ENCODE data around the gene PCP4L1. TPM values are rescaled to one million over a fixed set of nuclear protein-coding genes. Genes with fewer than 3 reads are reported as not detected.

Gene PCP4L1
- total RNA-seq, 1 donor from 2014 or later = 29.3 TPM

GRCh38 chr1:161273402-161273801, 14.9 kb downstream of the PCP4L1 start:
- no peak for ATAC-seq

- no peak for ATAC-seq
These were observed 16.3 kb downstream of the PCP4L1 start for GRCh38 chr1:161274874-161275273.

DNA sequence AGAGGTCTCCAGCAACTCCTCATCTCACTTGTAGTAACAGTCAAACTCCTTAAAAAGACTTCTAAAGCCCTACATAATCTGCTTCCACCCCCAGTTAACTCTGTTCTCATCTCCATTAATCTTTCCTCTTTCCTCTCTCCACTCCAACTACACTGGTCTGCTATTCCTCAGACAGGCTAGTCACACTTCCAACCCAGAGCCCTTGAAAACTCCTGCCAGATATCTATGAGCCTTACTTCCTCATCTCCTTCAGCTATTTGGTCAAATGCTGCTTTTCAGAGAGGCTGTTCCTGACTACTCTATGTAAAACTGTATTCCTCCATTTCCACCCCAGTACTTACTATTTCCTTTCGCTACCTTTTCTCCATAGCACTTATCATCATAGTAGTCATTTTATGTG, 24.4 kb downstream of the PCP4L1 start:
- ATAC-seq = no peak

DNA sequence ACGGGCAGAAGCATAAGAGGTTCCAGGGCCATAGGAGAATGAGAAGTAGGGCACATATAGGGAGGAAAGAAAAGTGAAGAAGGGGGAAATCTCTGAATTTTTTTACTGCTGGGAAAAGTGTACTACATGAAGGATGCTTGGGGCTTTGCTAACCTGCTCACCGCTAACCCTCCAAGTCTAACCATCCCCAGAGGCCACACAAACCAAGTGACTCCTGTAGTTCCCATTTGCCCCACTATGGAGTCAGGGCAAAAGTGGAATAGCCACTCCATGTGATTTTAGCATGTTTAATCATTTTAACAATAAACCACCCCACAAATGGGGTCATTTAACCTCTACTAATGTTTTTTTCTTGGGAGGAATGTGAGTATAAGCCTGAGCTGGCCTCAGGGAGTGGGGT, 26.6 kb downstream of the PCP4L1 start:
- no peak for ATAC-seq

- ATAC-seq = no peak
These were observed 27.0 kb downstream of the PCP4L1 start for GRCh38 chr1:161285521-161285920.

DNA sequence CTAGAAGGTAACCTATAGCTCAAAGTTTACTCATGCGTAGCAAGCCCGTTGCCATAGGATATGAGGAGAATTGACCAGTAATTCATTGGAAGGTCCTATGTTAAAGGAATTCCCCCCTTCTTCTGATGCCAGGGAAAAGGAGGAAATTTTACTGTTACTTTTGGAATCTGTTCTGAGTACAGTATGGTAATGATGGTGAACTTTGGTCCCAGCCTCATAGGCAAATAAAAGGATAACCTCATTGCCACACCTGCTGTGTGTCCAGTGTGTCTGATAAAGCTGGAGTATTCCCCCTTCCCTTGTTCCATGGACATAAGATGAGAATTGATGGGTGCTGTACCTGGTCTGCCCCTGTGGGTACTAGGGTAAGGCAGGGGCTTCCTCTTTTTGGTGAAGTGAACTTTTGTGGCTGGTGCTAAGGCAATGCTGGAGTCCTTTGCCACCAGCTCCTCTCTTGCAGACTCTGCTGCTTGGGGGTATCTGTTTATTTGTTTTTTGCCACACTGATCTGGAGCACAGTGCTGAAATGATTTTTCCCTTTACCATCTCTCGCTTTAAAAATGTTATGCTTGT, 29.0 kb downstream of the PCP4L1 start:
- no peak for ATAC-seq

- ATAC-seq = no peak
These were observed 32.2 kb downstream of the PCP4L1 start for GRCh38 chr1:161290779-161291178.

DNA sequence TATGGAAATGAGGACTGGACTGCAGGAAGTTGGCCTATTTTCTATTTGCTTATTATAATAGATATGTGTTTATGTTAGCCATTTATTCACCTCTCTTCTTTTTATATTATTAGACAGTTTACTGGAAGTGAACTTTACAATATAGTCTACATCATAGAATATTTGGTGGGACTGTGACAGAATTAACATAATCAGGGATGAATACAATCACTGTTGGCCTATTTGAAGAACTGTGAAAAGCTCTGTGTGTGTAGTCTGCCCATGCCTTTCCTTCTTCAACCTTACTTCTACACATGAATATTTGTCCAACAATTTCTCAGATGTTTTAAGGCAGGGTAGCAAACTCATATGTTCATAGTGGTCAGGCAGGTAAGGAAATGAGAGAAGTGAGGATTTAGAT, 38.9 kb downstream of the PCP4L1 start:
- ATAC-seq = no peak

DNA sequence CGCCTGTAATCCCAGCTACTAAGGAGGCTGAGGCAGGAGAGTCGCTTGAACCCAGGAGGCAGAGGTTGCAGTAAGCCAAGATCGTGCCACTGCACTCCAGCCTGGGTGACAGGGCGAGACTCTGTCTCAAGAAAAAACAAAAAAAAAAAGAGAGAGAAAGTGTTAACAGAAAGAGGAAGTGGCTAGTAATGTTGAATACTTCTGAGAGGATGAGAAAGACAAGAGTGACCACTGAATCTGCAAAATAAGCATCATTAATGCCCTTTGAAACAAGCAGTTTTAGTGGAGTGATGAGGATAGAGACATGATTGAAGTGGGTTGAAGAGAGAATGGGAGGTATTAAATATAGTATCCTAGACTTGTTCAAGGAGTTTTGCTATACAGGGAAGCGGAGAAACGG, 39.6 kb downstream of the PCP4L1 start:
- no peak for ATAC-seq

DNA sequence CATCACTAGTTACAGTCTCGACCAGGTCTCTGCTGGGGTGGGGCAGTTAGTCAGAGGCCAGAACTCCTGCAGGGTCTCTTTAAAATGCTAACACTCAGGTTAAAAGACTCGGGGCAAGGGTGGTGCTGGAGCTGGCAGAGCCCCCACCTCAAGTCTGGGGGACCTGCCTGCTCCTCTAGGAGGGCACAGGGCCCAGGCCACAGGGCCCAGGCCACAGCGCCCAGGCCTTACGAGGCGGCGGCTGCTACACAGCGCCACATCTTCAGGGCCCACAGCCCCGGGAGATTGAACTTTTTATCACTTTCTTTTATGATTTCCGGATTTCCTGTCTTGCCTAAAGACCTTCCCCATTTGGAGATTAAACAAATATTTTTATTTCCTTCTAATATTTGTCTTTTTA, 40.8 kb downstream of the PCP4L1 start:
- no peak for ATAC-seq

GRCh38 chr1:161300478-161300877, 41.9 kb downstream of the PCP4L1 start:
- no peak for ATAC-seq

DNA sequence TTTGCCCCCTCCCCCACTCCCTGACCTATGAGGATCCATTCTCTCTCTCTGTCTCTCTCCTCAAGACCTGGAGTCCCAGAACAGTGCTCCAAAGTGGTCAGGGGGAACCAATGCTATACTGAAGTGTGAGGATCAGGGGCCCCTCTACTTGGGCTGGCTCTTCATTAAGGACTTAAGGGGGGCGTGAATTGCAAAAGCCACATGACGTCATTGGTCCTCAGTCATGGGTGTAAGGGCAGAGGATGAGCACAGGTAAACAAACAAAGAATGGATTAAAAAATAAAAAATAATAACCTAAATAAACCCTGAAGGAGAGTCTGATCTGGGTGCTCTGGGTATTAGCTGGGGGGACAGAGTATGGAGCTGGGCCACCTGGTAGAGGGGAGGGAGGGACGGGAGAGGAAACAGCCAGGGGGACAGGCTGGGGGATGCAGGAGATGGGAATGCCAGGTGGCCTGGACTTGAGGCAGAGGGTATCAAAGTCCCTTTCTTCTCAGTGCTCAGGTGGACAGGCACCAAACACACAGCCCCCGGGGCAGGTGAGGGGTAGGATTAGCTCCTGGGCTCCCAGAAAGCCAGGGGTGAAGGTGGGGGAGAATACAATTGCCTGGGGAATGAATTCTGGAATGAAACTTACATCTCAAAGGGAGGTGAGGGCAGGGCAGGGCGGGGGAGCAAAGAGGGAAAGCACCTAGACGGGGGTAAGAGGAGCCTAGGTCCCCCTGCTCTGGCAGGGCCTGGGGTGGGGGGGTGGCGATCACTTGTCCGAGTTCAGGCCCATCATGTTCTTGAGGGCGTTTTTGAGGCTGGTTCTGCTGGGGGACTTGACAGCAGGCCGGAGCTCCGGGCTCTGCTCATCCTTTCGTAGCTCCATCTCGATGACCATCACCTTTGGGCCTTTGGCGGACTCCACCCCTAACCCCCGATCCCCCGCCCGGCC, 46.7 kb downstream of the PCP4L1 start:
- ATAC-seq = no peak

DNA sequence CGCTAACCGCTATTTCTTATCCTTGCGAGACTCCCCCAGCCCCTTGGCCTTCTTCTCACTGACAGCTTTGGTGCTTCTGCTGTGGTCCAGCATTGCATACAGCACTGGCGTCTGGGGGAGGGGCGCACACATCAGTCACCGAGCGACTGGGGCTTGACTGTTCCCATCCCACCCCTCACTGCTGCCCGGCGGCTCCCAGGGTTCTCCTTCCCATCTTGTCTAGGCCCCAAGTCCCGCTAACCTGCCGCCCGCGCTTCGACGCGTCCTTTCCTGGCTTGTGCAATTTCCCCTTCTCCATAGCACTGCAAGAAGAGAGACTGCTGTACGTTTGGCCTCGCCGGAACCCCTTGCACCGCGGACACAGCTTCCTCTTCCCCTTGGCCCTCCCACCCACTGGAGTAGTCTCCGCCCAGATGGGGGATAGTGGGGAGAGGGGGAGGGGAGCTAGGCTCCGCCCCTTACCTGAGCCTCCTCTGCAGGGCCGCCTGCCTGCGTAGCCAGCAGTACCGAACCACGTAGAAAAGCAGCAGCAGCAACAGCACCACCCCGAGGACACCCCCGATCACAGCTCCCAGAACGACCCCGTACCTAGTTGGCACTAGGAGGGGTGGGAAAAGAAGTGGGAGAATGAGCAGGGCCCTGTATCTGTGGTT, 47.4 kb downstream of the PCP4L1 start:
- peak; percentile 92 for ATAC-seq

GRCh38 chr1:161307230-161307768, 48.8 kb downstream of the PCP4L1 start:
- ATAC-seq = no peak

- no peak for ATAC-seq
These were observed 49.5 kb downstream of the PCP4L1 start for GRCh38 chr1:161307892-161308638.

- ATAC-seq = no peak
These were observed 51.3 kb downstream of the PCP4L1 start, which contains the start of gene MPZ for GRCh38 chr1:161309868-161310267. MPZ (minus strand) TSS chr1:161309968; CDS start chr1:161309905, 63 bp downstream.

DNA sequence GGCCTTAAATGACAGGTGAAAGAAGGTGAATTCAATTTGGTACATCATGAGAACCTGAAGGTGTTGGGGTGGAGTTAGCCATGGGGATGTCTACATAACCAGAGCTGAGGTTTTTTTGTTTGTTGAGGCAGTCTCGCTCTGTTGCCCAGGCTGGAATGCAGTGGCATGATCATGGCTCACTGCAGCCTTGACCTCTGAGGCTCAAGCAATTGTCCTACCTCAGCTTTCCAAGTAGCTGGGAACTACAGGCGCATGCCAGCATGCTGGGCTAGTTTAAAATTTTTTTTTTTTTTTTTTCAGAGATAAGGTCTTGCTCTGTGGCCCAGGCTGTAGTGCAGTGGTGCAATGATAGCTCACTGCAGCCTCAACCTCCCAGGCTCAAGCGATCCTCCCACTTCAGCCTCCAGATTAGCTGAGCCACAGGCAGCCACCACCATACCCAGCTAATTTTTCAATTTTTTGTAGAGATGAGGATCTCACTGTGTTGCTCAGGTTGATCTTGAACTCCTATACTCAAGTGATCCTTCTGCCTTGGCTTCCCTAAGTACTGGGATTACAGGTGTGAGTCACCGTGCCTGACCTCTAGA, 53.1 kb downstream of the PCP4L1 start:
- no peak for ATAC-seq

GRCh38 chr1:161313554-161314200, 55.1 kb downstream of the PCP4L1 start:
- ATAC-seq = no peak

DNA sequence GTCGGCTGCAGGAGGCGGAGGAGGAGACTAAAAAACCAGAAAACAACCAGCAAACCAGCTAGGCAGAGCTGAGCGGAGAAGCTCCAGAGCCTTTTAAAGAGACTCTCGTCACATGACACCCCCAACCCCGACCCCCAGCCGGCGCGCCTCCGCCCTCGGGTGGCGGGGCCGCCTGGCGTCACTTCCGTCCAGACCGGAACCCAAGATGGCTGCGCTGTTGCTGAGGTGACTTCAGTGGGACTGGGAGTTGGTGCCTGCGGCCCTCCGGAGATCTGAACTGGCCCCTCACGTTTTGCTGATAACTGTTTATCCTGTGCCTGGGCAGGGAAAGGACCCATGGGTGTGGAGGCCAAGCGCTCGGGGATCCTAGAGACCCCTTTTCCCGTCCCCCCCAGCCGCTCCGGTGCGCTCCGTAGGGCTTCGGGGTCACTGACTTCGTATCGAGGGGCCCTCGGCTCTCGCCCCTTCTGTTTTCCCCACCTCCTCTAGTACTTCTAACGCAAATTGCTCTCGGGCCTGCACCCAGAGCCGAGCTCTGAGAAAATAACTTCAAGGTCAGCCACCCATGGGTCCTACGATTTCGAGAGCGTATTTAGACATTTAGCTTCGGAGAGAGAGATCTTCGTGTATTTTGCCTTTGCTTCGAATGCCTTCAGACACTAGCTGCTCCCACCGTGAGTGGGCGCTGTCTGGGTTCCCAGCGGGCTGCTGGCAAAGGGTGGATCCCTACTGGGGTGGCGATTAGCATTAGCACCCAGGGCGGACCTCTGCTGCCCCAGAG, 55.8 kb downstream of the PCP4L1 start, which contains the start of gene SDHC:
SDHC (plus strand) TSS at position 181 of the 781 bp plus-strand sequence; CDS start at position 206, 25 bp downstream.
- peak; percentile 95 for ATAC-seq
